ENCODE data around the gene PML. TPM values are rescaled to one million over a fixed set of nuclear protein-coding genes. Genes with fewer than 3 reads are reported as not detected.

Gene PML
- total RNA-seq, 1 experiment from 2014 or later: 8.7 TPM

DNA sequence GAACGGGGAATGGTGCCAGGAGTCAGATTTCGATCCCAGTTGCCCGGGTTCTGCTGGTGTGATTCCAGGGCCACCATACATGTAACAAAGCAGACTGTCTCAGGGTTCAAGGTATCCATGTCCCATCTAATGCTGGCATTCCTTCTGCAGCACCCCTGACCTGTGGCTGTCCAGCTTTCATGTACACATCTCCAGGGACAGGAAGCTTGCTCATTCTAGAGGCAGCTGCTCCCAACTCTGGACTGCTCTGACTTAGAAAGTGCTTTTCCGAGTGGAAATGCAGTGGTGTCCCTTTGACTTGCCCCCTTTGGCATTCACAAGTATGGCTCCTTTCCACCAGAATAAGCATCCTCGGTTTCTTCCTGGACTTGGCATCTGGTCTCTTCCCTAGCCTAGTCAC lies 30.9 kb downstream of the PML start:
- DNase-seq (ENCODE audit: low read depth, low spot score): no peak
- in situ Hi-C loops (cut with HindIII; ENCODE audit: low pct_unique_long_range_greater_than_20kb, low sequenced_read_pairs): no loop called here

DNA sequence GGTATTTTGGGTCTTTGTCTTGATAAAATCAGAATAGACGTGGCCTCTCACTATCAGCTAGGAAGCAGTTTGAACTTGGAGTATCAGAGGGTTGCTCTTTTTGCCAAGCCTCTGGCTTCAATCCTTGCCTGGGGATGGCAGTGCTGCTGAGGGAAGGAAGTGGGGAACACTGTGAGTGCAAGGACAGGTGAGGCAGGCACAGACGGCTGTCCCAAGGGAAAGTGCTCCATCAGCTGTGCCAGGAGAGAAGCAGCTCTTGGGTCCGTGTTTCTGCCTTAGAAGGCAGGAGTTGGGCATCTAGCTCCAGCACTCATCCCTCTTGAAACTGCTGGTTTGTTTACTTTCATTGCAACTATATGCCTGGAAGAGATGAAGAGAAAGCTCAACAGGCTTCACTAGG lies 33.2 kb downstream of the PML start:
- DNase-seq (ENCODE audit: low read depth, low spot score): no peak
- in situ Hi-C loops (cut with HindIII; ENCODE audit: low pct_unique_long_range_greater_than_20kb, low sequenced_read_pairs): no loop called here

DNA sequence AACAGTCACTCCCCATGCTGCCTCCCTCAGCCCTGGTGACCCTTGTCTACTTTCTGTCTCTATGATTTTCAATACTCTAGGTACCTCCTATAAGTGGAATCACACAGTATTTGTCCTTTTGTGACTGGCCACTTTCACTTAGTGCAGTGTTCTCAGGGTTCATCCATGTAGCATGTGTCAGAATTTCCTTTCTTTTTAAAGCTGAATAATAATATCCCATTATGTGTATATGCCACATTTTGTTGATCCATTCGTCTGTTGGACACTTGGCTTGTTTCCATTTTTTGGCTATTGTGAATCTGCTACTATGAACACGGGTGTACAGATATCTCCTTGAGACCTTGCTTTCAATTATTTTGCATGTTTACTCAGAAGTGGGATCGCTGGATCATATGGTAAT lies 34.1 kb downstream of the PML start:
- no peak for DNase-seq (ENCODE audit: low read depth, low spot score)
- in situ Hi-C loops (cut with HindIII; ENCODE audit: low pct_unique_long_range_greater_than_20kb, low sequenced_read_pairs): no loop called here

DNA sequence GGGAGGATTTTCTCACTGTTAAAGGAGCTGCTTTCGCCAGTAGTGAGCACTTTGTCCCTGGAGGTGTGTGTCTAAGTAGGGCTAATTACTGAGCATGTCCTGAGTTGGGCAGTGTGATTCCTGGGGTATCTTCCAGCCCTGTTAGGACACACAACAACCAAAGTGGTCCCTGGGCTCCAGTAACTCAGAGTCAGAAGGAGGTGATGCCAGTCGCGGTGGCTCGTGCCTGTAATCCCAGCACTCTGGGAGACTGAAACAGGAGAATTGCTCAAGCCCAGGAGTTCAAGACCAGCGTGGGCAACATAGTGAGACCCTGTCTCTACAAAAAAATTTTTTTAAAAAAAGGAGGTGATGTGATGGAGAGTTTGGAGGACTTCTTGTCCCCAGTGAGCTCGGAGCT lies 37.5 kb downstream of the PML start:
- DNase-seq (ENCODE audit: low read depth, low spot score): no peak
- in situ Hi-C loops (cut with HindIII; ENCODE audit: low pct_unique_long_range_greater_than_20kb, low sequenced_read_pairs): no loop called here

DNA sequence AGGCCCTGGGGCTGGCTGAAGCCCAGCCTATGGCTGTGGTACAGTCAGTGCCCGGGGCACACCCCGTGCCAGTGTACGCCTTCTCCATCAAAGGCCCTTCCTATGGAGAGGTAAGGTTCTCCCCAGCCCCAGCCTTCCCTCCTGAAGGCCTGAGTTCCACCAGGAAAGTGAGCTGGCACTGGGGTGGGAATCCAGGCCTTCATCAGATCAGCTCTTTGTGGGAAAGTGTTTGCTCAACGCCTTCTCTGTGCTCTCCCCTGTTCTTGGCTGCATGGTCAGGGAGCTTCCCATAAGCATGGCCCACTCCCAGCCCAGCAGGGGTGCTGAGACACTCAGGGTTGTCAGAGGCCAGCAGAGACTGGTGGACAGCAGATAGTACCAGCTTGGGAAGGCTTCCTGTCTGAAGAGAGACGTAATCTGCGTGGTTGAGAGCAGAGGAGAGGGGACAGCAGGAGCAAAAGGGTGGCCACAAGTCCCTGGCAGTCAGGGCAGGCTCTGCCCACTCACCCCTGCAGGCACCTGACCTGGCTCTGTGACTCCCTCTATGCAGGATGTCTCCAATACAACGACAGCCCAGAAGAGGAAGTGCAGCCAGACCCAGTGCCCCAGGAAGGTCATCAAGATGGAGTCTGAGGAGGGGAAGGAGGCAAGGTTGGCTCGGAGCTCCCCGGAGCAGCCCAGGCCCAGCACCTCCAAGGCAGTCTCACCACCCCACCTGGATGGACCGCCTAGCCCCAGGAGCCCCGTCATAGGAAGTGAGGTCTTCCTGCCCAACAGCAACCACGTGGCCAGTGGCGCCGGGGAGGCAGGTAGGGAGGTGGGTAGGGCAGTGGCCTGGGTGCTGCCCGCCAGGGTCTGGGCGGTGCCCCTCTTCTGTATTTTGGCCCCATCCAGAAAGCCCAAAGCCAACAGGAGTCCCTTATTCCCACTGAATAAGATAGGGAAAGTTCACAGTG lies 38.4 kb downstream of the PML start:
- DNase-seq (ENCODE audit: low read depth, low spot score): no peak

DNA sequence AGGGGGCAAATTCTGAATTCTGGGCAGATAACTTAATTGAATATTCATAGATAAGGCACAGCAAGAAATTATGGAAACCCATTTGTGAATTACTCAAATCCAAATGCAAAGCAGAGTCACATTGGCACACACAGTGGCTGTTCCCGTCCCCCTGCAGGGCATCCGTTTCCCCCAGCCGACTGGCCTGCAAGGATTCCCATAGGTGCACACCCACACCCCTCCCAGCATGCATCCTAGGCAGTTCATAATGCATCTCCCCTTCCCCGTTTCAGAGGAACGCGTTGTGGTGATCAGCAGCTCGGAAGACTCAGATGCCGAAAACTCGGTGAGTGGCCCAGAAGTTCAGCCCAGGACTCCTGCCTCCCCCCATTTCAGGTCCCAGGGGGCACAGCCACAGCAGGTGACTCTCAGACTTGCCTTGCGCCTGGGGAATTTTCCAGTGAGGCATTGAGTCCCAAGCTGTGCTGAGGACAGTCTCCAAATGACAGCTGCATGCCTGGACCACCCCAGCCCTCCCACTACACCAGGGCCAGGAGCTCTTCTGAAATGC lies 39.8 kb downstream of the PML start:
- no peak for DNase-seq (ENCODE audit: low read depth, low spot score)

More for the DNA sequence above, 38.4 kb downstream of the PML start:
- in situ Hi-C loops (cut with HindIII; ENCODE audit: low pct_unique_long_range_greater_than_20kb, low sequenced_read_pairs): no loop called here

DNA sequence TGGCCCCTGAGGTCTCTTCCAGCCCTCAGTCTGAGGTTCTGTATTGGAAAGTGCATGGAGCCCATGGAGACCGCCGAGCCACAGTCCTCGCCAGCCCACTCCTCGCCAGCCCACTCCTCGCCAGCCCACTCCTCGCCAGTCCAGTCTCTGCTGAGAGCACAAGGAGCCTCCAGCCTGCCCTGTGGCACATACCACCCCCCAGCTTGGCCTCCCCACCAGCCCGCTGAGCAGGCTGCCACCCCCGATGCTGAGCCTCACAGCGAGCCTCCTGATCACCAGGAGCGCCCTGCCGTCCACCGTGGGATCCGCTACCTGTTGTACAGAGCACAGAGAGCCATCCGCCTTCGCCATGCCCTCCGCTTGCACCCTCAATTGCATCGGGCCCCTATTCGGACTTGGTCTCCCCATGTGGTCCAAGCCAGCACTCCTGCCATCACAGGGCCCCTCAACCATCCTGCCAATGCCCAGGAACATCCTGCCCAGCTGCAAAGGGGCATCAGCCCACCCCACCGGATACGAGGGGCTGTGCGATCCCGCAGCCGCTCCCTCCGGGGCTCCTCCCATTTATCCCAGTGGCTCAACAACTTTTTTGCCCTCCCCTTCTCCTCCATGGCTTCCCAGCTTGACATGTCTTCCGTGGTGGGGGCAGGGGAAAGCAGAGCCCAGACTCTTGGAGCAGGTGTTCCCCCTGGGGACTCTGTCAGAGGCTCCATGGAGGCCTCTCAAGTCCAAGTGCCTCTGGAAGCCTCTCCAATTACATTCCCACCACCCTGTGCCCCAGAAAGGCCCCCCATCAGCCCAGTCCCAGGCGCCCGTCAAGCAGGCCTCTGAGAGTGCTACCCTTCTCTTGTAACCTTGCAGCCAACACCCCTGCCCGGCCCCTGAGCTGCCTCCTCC lies 40.9 kb downstream of the PML start:
- in situ Hi-C loops (cut with HindIII; ENCODE audit: low pct_unique_long_range_greater_than_20kb, low sequenced_read_pairs): no loop called here
- no peak for DNase-seq (ENCODE audit: low read depth, low spot score)

More for the DNA sequence above, 39.8 kb downstream of the PML start:
- in situ Hi-C loops (cut with HindIII; ENCODE audit: low pct_unique_long_range_greater_than_20kb, low sequenced_read_pairs): no loop called here

DNA sequence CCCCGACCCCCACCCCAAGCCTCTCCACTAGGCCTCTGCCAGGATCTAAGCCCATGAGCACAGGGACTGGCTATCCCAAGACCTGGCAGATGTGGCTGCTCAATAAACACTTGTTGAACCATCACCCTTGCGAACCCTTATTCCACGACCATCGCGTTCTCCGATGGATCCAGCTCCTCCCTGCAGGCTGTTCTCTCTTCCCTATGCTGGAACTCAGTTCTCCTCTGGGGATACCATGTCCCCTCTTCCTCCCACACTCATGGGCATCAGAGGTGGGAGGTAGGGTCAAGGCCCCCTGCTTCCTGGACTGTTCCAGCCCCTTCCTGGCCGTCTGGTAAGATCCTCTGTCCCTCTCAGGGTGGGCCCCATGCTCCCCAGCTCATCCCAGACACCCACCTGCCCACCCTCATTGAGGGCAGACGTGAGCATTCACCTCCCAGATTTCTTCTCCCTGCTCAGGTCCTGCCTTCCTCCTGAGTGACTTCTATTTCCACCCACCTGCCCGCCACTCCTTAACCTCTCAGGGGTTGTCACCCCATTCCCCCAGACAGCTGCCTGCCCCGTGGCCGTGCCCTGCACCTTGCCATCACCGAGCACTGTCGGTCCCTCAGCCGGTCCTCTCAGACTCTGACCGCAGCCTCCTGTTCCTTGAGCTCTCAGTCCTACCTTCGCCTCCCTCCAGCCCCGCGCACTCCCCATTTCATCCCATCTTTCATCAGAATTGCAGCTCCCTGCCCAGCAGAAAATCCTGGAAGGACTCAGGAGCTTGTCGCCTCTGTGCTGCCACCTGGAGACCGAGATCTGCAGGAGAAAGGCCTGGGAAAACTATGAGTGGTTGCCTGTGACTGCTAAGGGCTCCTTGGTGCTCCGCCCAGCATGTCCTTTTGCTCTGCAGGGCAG lies 42.0 kb downstream of the PML start:
- DNase-seq (ENCODE audit: low read depth, low spot score): peak; percentile 78
- in situ Hi-C loops (cut with HindIII; ENCODE audit: low pct_unique_long_range_greater_than_20kb, low sequenced_read_pairs): no loop called here

DNA sequence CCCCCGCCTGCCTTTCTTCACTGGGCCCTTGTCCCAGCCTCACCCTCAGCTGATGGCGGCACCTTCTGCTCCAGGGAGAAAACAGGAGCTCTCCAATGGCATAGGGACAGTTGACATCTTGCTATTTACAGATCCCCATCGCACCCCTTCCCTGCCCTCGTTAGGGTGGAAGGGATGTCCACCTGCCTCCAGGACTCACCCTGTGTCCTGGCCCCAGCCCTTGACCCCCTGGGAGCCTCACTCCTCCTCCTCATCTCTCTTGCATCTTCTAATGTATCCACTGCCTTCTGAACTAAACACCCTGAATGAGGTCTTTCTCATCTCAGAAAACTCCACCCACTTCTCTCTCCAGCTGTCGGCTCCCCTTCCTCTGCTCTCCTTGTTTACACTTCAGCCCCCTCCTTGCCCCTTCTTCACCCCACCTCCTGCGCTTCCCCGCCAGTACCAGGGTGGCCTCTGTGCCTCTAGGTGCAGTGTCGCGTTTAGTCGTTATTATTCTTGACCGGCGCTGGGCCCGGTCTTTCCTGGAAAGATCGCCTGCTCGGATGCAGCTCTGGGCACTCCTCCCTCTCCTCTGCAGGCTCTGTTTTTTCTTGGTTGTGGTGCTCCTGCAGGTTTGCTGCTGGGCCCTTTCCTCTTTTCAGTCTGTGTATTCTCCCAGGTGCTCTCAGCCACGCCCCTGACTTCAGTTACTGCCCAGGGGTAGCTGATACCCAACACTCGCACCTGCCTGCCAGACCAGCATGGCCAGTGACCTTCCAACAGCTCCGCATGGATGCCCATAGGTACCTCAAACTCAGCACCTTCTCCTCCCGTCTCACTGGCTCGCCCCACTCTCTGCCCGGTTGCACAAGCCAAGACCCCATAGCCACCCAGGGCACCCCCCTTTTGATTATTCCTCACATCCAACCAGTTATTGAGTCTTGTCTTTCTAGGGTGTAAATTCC lies 42.9 kb downstream of the PML start:
- no peak for DNase-seq (ENCODE audit: low read depth, low spot score)
- in situ Hi-C loops (cut with HindIII; ENCODE audit: low pct_unique_long_range_greater_than_20kb, low sequenced_read_pairs): no loop called here

DNA sequence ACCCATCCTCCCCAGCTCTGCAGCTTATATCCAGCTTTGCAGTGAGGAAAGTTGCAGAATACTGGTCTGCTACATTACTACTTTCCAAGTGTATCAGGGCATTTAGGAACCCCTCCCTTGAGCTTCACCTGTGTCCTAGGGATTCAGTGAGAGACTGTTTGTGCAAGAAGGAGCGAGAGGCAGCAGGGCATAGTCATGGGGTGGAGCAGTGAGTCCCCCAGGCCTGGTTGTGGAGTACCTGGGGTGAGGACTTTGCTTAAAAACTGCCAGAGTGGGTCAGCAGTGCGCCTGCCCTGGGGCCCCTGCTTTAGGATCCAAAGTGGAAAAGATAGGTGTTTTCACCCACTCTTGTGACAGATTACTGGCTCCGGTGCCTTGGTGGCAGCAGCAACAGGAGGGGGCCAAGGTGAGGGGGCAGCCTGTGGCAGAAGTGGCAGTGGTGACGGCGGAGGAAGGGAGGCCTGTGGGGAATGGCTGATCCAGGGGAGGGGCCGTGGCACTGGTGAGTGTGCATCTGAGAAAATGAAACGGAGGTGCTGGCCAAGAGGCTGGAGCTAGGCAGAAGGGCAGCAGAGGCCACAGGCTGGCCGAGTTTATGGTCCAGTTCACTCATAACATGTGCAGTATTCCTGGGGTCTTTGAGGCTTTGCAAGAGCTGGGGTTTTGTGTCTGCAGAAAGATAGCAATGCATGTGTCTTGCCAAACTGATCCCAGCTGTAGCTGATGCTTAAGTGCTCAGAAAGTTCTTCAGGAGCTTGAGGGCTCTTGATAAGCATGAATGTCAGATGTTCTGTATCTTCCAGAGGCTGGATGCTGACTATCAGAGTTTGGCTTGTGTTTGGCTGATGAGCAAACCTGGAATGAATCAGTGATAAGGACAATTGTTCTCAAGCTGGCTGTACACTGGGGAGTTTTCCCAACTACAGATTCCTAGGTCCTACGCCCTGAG lies 44.5 kb downstream of the PML start:
- no peak for DNase-seq (ENCODE audit: low read depth, low spot score)
- in situ Hi-C loops (cut with HindIII; ENCODE audit: low pct_unique_long_range_greater_than_20kb, low sequenced_read_pairs): no loop called here

DNA sequence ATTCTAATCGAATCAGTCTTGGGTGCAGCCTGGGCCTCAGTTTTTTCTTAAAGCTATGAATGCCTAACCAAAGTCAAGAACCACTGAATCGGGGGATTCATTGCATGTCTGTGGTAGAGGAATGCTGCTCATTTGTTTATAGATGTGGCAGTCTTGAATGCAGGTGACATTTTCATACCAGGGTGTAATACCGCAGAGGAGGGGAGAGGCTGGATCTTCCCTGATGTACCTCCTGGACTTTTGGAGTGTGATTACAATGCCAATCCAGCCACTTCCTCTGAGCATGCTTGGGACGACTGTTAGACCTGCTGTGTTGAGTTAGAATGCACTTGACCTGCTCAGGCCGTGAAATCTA lies 45.1 kb downstream of the PML start:
- no peak for DNase-seq (ENCODE audit: low read depth, low spot score)
- in situ Hi-C loops (cut with HindIII; ENCODE audit: low pct_unique_long_range_greater_than_20kb, low sequenced_read_pairs): no loop called here

DNA sequence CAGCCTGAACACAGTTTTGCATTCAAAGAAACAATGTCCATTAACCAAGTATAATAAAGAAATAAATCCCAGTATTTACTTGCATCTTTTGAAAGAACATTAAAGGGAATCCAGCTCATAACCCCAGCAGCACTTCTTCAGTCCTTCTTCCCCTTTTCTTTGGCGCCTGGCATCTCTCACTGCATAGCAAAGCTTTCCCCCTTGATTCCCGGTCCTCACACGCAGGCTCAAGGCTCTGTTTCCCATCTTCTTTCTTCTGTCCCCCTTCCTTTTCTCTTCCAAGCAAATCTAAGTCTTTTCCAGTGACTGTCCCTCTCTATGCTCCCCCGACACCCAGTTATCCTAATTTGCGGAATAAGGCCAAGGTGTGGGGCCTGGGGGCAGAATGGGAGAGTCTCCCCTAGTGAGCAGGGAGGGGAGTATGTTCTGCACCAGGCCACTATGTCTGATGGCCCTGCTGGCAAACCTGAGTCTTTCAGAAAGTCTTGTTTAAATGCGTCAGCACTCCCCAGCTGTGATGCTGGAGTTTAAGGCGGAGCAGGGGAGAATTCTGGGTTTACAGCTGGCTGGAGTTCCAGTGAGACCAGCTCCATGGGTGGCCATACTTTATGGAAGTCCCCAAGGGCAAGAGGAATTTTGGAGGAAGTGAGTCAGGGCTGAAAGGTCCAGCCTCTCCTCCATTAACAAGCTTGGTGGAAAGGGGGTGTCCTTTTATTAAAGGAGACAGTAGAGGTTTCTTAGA lies 45.8 kb downstream of the PML start:
- in situ Hi-C loops (cut with HindIII; ENCODE audit: low pct_unique_long_range_greater_than_20kb, low sequenced_read_pairs): no loop called here
- DNase-seq (ENCODE audit: low read depth, low spot score): no peak

DNA sequence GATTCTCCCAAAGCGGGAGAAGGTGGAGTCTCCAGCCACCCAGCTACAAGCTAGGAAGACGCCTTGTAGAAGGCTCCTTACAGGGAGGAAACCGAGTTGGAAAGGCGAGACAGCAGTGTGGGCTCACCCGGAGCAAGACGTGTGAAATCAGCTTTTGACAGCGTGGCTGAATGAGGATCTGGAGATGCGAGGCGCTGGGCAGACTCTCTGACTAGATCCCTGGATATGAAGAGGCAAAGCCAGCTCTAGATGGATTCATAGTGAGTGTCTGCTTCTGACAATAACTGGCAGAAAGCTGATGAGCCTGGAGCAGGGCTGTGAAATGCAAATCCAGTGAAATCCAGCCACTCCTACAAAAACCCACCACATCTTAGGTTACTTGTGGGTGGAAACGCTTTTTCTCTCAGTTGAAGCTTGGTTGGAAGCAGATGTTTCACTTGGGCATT lies 46.8 kb downstream of the PML start:
- in situ Hi-C loops (cut with HindIII; ENCODE audit: low pct_unique_long_range_greater_than_20kb, low sequenced_read_pairs): no loop called here
- DNase-seq (ENCODE audit: low read depth, low spot score): no peak

DNA sequence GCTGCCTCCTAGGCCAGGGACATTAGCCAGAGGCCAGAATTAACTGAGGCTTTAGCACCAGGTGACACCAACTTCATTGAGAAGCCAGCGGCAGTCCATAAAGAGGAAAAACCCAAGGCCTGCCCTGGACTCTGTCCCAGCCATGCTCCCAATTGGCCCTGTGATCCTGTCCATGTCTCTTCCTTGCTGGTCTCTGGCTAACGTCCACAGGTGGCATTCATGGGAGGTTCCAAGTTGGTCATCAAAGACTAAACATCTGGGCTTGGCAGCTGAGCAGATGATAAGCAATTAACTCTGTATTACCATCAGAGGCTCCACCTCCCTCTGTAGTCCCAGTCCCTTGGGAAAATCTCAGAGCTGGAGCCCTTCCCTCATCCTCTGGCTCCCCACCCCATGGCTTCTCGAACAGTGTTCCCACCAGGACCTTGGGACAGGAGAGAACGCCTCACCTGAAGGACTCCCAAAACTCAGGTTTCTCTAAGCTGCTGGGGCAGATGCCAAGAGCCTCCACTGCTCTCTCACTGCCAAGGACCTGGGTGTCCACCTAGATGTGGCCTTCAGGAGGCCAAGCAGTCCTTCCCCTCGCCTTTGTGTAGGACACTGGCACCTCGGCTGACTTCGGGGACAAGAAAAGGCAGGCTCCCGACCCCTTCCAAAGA lies 47.4 kb downstream of the PML start:
- in situ Hi-C loops (cut with HindIII; ENCODE audit: low pct_unique_long_range_greater_than_20kb, low sequenced_read_pairs): no loop called here
- DNase-seq (ENCODE audit: low read depth, low spot score): no peak

Measured in SK-MEL-5 (cell line).